Heart left ventricle (tissue), 16 donors: Measurements from ENCODE around the gene MCM3AP. TPM values are rescaled to one million over a fixed set of nuclear protein-coding genes. Genes with fewer than 3 reads are reported as not detected.
A peak's percentile ranks its signal among the peaks of the same experiment; 100 is the strongest.
"Not testable (repeated sequence)": the region's sequence is repeated elsewhere in the genome, so short reads cannot be mapped to it uniquely, and the experiment has no call there.

Experiments
- ATAC-seq, 4 donors: fragments of 200-7000 bp; cut with Tn5 transposase; one replicate each; pipeline ENCODE4 v1.9.1; 2020 to 2022; ENCODE audit warnings: moderate library complexity in 4 of 4, mild to moderate bottlenecking in 3 of 4, moderate number of reproducible peaks in 1 of 4
- DNase-seq, 5 donors: peaks; one replicate each; pipeline ENCODE4 v3.0.0-alpha.2; 2020
- H3K27ac ChIP-seq, 12 donors: fragments of 200-600 bp; sonication (generic) in 4 of 12; one replicate each; pipeline versions ENCODE4 v1.5.0 to v1.8.0; 2016 to 2022; ENCODE audit warnings: mild to moderate bottlenecking in 2 of 12
- H3K27me3 ChIP-seq, 9 donors: fragments of 200-600 bp; sonication (generic) in 2 of 9; one replicate each; pipeline versions ENCODE4 v1.5.1 to v1.8.0; 2016 to 2022; ENCODE audit warnings: mild to moderate bottlenecking in 3 of 9
- H3K36me3 ChIP-seq, 9 donors: fragments of 200-600 bp; sonication (generic) in 2 of 9; one replicate each; pipeline versions ENCODE4 v1.5.0 to v1.8.0; 2018 to 2022; ENCODE audit warnings: mild to moderate bottlenecking in 2 of 9
- H3K4me1 ChIP-seq, 12 donors: fragments of 200-600 bp; sonication (generic) in 4 of 12; one replicate each; pipeline versions ENCODE4 v1.5.0 to v1.8.0; 2016 to 2022; ENCODE audit warnings: mild to moderate bottlenecking in 3 of 12
- H3K4me3 ChIP-seq, 12 donors: fragments of 200-600 bp; sonication (generic) in 4 of 12; one replicate each; pipeline versions ENCODE4 v1.5.0 to v1.8.0; 2017 to 2022; ENCODE audit warnings: mild to moderate bottlenecking in 9 of 12, moderate library complexity in 4 of 12
- H3K9me3 ChIP-seq, 12 donors: fragments of 200-600 bp; sonication (generic) in 4 of 12; one replicate each; pipeline versions ENCODE4 v1.5.0 to v1.8.0; 2016 to 2022; ENCODE audit warnings: mild to moderate bottlenecking in 1 of 12
- CTCF ChIP-seq, 12 donors: fragments of 200-600 bp; sonication (generic) in 4 of 12; IDR thresholded peaks; one replicate each; pipeline versions ENCODE4 v1.5.0 to v1.8.0; 2018 to 2022; ENCODE audit warnings: antibody characterized with exemption in 12 of 12, mild to moderate bottlenecking in 5 of 12
- POLR2A ChIP-seq, 2 donors: fragments of 450-650 bp; IDR thresholded peaks; one replicate each; pipeline ENCODE4 v1.6.1; 2017; ENCODE audit warnings: antibody characterized with exemption in 2 of 2, mild to moderate bottlenecking in 2 of 2, moderate library complexity in 2 of 2
- WGBS, 4 donors: extraction: QIAGEN DNeasy Blood & Tissue Kit in 2 of 4; methylation state at CpG; one replicate each; pipeline versions ENCODE4 v1.1.5 to v1.1.7; 2013 to 2018; 5-methylcytosine and 5-hydroxymethylcytosine counted together
- intact Hi-C, 10 donors: fragments of 100-400 bp; cut with DNase I; formaldehyde crosslinking; loops; one replicate each; pipeline versions ENCODE4 v1.11.1 to v1.14.2; 2022
- polyA plus RNA-seq, 2 donors: library from polyadenylated mRNA; stranded (reverse); fragments of 200-250 nt; gene quantifications; one replicate each; pipeline ENCODE4 v1.2.3, GENCODE V29; 2013
- total RNA-seq, 9 donors: library from RNA; depleted of rRNA in 2 of 9; stranded (reverse); fragments of >200 nt in 2 of 9; fragmentation: NEBNext Ultra II Directional in 3 of 9; extraction: Animal tissue kit (Norgen Biotek cat#: 25700) in 3 of 9; gene quantifications; one replicate each; pipeline versions ENCODE4 v1.1.0 to v1.2.4, GENCODE V29; 2016 to 2023
- donor health status: ischemic (EF 13 %, LVEDD 7.1; RV severe dilation, severe dysfunction).
- donor health status: healthy with polysubstance abuse.
- donor health status: DM: no; HTN: yes; CAD: no.
- donor health status: DM: no; HTN: no; CAD: no.
- donor health status: ischemic (EF 25% LVEDD 6.9; RV normal size, moderate dysfunction).
- donor health status: ischemic (EF 25% LVEDD 5.7; RV mildly dilated, moderate dysfunction).
- donor health status: healthy.
- donor health status: DM: yes; HTN: yes; CAD: no.
- donor health status: ischemic (EF 35%, LVEDD 5.7; RV mildly dilated, moderate dysfunction).
- donor health status: nonischemic (EF 11% LVEDD 7.7; RV severe dilation, severe dysfunction).
- donor health status: DM: yes; HTN: yes; CAD: no.
- donor health status: PGD.
- donor health status: ischemic (EF 29% LVEDD 5.4; RV normal size, mild dysfunction).
- donor health status: nonischemic (EF 23%, LVEDD 6.1; RV moderate dilation, normal function).

The MCM3AP gene
- total and polyA plus RNA-seq, 11 donors = 24.5 to 69.8 (median 55.3) TPM

- ATAC-seq (no peak), DNase-seq (peak in 1 of 5 donors; percentile 17)
- no peaks in the 10 kb centered on the region for H3K27me3 ChIP-seq
- H3K27ac ChIP-seq = no peak overlapping the region
- intact Hi-C loops = loop anchor here in 1 of 10 donors (10.0 kb wide), 1 partner anchor 89 kb away; the partner anchor contains the start of gene FTCD
- no peak overlapping the region for H3K4me3 ChIP-seq
- H3K36me3 ChIP-seq = peaks cover 0 to 100% (median 97%) of the 10 kb centered on the region in 9 donors
- H3K9me3 ChIP-seq = no peaks in the 10 kb centered on the region
- no peak for TF ChIP-seq CTCF (IDR thresholded peaks at IDR 0.05)
- no peak for TF ChIP-seq POLR2A (IDR thresholded peaks at IDR 0.05)
- H3K4me1 ChIP-seq = no peaks in the 10 kb centered on the region
- 80 to 89% (median 84%) methylated on average over 8 of the region's 8 CpGs for whole genome bisulfite sequencing, 4 donors
These were observed 42.1 kb downstream of the MCM3AP start for GRCh38 chr21:46243325-46243724.

GRCh38 chr21:46241577-46241976, 43.8 kb downstream of the MCM3AP start:
- intact Hi-C loops = loop anchor here in 1 of 10 donors (10.0 kb wide), 1 partner anchor 87 kb away; the partner anchor contains the start of gene FTCD
- not testable (repeated sequence) for H3K9me3 ChIP-seq, DNase-seq, ATAC-seq, H3K27me3 ChIP-seq, H3K4me1 ChIP-seq, H3K27ac ChIP-seq, H3K4me3 ChIP-seq
- 57 to 94% (median 92%) methylated on average over 1 of the region's 1 CpG for WGBS, 4 donors
- H3K36me3 ChIP-seq = peaks cover 0 to 100% (median 97%) of the 10 kb centered on the region in 9 donors

- TF ChIP-seq CTCF (IDR thresholded peaks at IDR 0.05) (no peak), POLR2A (IDR thresholded peaks at IDR 0.05) (no peak)
- ATAC-seq (no peak), DNase-seq (no peak)
- no peaks in the 10 kb centered on the region for H3K9me3 ChIP-seq
- H3K36me3 ChIP-seq = peaks cover 0 to 100% (median 97%) of the 10 kb centered on the region in 9 donors
- no peak overlapping the region for H3K4me3 ChIP-seq
- H3K27me3 ChIP-seq = no peaks in the 10 kb centered on the region
- intact Hi-C loops = loop anchor here in 2 of 10 donors (10.0 kb wide), 2 partner anchors 85 kb away; partner anchors contain the start of genes C21orf58 (in 1 of the 2), FTCD (in 1 of the 2) and PCNT (in 1 of the 2)
- H3K27ac ChIP-seq = no peak overlapping the region
- 85 to 87% (median 87%) methylated on average over 7 of the region's 7 CpGs for WGBS, 4 donors
- H3K4me1 ChIP-seq = no peaks in the 10 kb centered on the region
These were observed 45.5 kb downstream of the MCM3AP start for GRCh38 chr21:46239817-46240325.

DNA sequence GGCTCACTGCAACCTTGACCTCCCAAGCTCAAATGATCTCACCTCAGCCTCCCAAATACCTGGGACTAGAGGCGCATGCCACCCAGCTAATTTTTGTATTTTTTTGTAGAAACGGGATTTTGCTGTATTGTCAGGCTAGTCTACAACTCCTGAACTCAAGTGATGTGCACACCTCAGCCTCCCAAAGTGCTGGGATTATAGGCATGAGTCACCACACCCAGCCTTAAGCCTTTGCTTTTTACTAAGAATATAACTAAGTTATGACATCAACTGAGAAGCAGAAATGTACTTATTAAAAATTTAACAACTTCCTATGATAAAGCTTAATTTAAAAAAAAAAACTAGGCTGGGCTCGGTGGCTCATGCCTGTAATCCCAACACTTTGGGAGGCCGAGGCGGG, 47.9 kb downstream of the MCM3AP start:
- Histone ChIP-seq H3K9me3 (no peaks in the 10 kb centered on the region), H3K27me3 (no peaks in the 10 kb centered on the region), H3K4me1 (no peaks in the 10 kb centered on the region), H3K27ac (no peak overlapping the region), H3K36me3 (peaks cover 0 to 99% (median 94%) of the 10 kb centered on the region in 9 donors), H3K4me3 (no peak overlapping the region)
- no peak for TF ChIP-seq POLR2A (IDR thresholded peaks at IDR 0.05)
- no peak for TF ChIP-seq CTCF (IDR thresholded peaks at IDR 0.05)
- 92 to 99% (median 94%) methylated on average over 5 of the region's 5 CpGs for WGBS, 4 donors
- DNase-seq (no peak), ATAC-seq (no peak)
- intact Hi-C loops = loop anchor here in 1 of 10 donors (10.0 kb wide), 1 partner anchor 87 kb away; the partner anchor contains the start of genes C21orf58 and PCNT
